SU-DHL-6 (cell line): ENCODE measurements around the gene PCDHB1.
"Not testable (repeated sequence)": the region's sequence is repeated elsewhere in the genome, so short reads cannot be mapped to it uniquely, and the experiment has no call there.

Experiments
- EZH2phosphoT487 ChIP-seq: fragments of 200-600 bp; sonication (generic), shearing (Covaris generic); conservative IDR thresholded peaks from 2 replicates; pipeline ENCODE4 v1.6.1; 2018; ENCODE audit warnings: mild to moderate bottlenecking, antibody characterized with exemption, low read length, moderate library complexity, mixed read lengths
- TF ChIP-seq, protein P1 (sequence below): fragments of 200-600 bp; sonication (generic); IDR thresholded peaks from one replicate; pipeline ENCODE4 v1.5.1; 2017; ENCODE audit warnings: antibody characterized with exemption, mild to moderate bottlenecking, low read length, moderate library complexity; ENCODE audit not compliant: insufficient read depth, poor library complexity, severe bottlenecking

GRCh38 chr5:141102070-141102469 lies 50.9 kb downstream of the PCDHB1 start:
- TF ChIP-seq, protein P1, sequence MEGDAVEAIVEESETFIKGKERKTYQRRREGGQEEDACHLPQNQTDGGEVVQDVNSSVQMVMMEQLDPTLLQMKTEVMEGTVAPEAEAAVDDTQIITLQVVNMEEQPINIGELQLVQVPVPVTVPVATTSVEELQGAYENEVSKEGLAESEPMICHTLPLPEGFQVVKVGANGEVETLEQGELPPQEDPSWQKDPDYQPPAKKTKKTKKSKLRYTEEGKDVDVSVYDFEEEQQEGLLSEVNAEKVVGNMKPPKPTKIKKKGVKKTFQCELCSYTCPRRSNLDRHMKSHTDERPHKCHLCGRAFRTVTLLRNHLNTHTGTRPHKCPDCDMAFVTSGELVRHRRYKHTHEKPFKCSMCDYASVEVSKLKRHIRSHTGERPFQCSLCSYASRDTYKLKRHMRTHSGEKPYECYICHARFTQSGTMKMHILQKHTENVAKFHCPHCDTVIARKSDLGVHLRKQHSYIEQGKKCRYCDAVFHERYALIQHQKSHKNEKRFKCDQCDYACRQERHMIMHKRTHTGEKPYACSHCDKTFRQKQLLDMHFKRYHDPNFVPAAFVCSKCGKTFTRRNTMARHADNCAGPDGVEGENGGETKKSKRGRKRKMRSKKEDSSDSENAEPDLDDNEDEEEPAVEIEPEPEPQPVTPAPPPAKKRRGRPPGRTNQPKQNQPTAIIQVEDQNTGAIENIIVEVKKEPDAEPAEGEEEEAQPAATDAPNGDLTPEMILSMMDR = not testable (repeated sequence)
- TF ChIP-seq EZH2phosphoT487 = not testable (repeated sequence)
